Activated T-helper 2 cell treated with anti-CD3 and anti-CD28 coated beads, Interferon-gamma antibody, Interleukin-2, Interleukin-4, amounts not matched to agents 10 μg/mL and 5 μg/mL and 100 μg/mL, durations not matched to agents 14 hours and 24 hours and 36 hours (primary cell): ENCODE measurements around the gene RILPL2. TPM values are rescaled to one million over a fixed set of nuclear protein-coding genes. Genes with fewer than 3 reads are reported as not detected.
"Not testable (repeated sequence)": the region's sequence is repeated elsewhere in the genome, so short reads cannot be mapped to it uniquely, and the experiment has no call there.

ENCODE experiments used
- DNase-seq: peaks from one replicate; pipeline ENCODE4 v3.0.0; 2021; ENCODE audit warnings: low spot score
- H3K27ac Mint-ChIP-seq: one replicate; pipeline ENCODE4 v1.8.0; 2021; ENCODE audit warnings: mixed read lengths
- H3K27me3 Mint-ChIP-seq: one replicate; pipeline ENCODE4 v1.8.0; 2021; ENCODE audit warnings: low read depth, mixed read lengths
- H3K36me3 Mint-ChIP-seq: one replicate; pipeline ENCODE4 v1.8.0; 2021; ENCODE audit warnings: low read depth, mixed read lengths
- H3K4me1 Mint-ChIP-seq: one replicate; pipeline ENCODE4 v1.8.0; 2021; ENCODE audit warnings: low read depth, mixed read lengths
- H3K4me3 Mint-ChIP-seq: one replicate; pipeline ENCODE4 v1.8.0; 2021; ENCODE audit warnings: low read depth, mild to moderate bottlenecking, moderate library complexity, mixed read lengths
- H3K9me3 Mint-ChIP-seq: one replicate; pipeline ENCODE4 v1.8.0; 2021; ENCODE audit warnings: mixed read lengths
- intact Hi-C: fragments of 100-400 bp; cut with micrococcal nuclease; formaldehyde crosslinking; loops from one replicate; pipeline ENCODE4 v1.15.1; 2023
- total RNA-seq: library from RNA; stranded (reverse); gene quantifications from 2 replicates; pipeline ENCODE4 v1.2.3, GENCODE V29; 2022

Gene RILPL2
- total RNA-seq, 1 donor from 2014 or later, result 15.7 TPM

DNA sequence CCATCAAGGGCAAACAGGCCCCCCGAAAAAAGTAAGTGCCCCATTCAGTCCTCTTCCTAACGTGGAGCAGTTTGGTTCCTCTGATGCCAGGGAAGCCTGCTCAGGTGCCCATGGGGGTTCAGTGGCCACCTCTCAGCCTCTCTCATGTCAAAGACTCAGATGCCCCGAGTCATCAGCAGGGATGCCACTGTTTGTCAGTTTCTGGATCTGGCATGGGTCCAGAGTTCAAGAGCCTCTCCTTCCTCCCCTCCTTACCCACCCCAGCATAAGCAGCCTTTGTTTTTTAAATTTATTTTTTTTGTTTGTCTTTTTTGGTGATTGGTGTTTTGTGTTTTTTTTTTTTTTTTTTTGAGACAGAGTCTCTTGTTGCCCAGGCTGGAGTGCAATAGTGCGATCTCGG is 41.2 kb downstream of the RILPL2 start:
- Mint-ChIP-seq H3K9me3 (no peaks in the 10 kb centered on the region), H3K27ac (no peak overlapping the region), H3K36me3 (peaks cover 76% of the 10 kb centered on the region), H3K4me3 (no peak overlapping the region), H3K27me3 (no peaks in the 10 kb centered on the region), H3K4me1 (peaks cover 8% of the 10 kb centered on the region)
- no peak for DNase-seq
- intact Hi-C loops, result no loop called here

DNA sequence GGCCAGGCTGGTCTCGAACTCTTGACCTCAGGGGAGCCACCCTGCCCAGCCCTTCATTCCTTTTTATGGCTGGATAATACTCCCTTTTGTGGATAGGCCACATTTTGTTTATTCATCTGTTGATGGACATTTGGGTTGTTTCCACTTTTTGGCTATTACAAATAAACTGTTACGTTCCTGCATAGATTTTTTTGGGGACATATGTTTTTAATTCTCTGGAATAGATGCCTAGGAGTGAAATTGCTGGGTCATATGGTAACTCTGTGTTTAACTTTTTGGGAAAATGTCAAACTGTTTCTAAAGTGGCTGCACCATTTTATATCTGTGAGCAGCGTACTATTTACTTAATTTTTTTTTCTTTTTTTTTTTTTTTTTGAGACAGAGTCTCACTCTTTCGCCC is 42.7 kb downstream of the RILPL2 start:
- DNase-seq, result no peak
- no peak overlapping the region for H3K27ac Mint-ChIP-seq
- H3K9me3 Mint-ChIP-seq, result no peaks in the 10 kb centered on the region
- H3K4me1 Mint-ChIP-seq, result peaks cover 13% of the 10 kb centered on the region
- no peak overlapping the region for H3K4me3 Mint-ChIP-seq
- H3K36me3 Mint-ChIP-seq, result peaks cover 76% of the 10 kb centered on the region
- intact Hi-C loops, result no loop called here
- H3K27me3 Mint-ChIP-seq, result no peaks in the 10 kb centered on the region

DNA sequence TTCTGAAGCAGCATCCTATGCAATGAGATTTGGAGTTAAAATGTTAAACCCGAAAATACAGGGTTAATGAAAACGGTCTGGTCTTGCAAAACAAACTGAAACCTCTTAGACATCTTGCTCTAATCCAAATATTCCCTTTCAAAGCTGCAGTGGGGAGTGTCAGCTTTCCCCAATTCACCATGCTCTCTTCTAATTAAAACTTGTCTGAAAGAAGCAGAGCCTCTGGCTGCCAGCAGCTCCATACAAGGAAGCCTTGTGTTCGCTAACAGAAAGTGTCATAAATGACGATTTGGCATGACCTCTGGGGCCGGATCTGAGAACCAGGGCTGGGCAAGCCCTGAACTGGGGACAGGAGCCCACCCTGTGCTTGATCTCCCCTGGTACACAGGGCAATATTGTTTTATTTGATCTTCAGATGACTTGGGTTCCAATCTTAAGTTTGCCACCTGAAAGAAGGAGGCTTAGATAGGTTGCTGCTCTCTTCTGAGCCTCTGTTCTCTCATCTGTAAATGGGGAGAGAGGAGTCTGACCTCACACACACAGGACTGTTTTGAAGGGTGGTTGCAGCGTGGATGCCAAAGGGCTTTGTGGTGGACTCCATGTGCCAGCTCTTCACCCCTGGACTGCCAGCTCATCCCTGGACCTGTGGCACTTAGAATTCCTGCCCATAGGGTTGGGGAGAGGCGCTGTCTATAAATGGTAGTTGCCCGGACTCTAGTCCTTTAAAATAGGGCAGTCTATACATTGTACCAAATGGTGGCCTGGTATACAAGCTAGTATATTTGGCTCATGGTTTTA is 44.7 kb downstream of the RILPL2 start:
- H3K27me3 Mint-ChIP-seq, result no peaks in the 10 kb centered on the region
- DNase-seq, result no peak
- H3K4me1 Mint-ChIP-seq, result peaks cover 28% of the 10 kb centered on the region
- intact Hi-C loops, result no loop called here
- H3K27ac Mint-ChIP-seq, result no peak overlapping the region
- peaks cover 62% of the 10 kb centered on the region for H3K36me3 Mint-ChIP-seq
- H3K4me3 Mint-ChIP-seq, result peak overlapping the region; percentile 26
- no peaks in the 10 kb centered on the region for H3K9me3 Mint-ChIP-seq

DNA sequence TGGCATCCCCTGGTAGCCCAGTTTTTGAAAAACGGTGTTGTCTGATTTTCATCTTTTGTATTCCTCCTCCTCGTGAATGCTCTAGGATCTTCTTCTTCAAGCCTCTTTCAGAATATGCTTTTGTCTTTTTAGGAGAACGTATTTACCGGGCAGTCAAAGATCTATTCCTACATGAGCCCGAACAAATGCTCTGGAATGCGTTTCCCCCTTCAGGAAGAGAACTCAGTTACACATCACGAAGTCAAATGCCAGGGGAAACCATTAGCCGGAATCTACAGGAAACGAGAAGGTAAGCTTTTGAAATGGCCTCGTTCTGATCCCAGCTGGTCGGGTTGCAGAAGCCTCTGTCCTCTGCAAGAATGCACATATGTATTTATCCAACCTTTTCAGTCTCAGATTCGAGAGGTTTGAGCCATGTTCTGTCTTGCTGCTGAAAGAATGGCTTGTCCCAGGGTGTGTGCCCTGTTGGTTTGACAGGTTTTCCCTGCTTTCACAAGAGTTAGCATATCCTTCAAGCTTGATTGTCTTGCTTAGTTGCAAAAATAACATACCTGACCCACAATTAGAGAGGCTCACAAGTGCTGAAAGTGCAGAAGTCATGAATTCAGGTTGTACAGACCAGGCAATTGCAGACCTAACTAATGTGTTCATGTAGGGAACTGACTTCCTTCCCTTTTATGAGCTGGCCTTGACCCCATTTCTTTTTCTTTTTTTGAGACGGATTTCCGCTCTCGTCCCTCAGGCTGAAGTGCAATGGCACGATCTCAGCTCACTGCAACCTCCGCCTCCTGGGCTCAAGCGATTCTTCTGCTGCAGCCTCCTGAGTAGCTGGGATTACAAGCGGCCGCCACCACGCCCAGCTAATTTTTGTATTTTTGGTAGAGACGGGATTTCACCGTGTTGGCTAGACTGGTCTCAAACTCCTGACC is 45.7 kb downstream of the RILPL2 start:
- peak overlapping the region; percentile 86 for H3K4me3 Mint-ChIP-seq
- H3K27ac Mint-ChIP-seq, result peak overlapping the region; percentile 81
- H3K36me3 Mint-ChIP-seq, result peaks cover 52% of the 10 kb centered on the region
- intact Hi-C loops, result no loop called here
- H3K9me3 Mint-ChIP-seq, result no peaks in the 10 kb centered on the region
- no peaks in the 10 kb centered on the region for H3K27me3 Mint-ChIP-seq
- DNase-seq, result no peak
- H3K4me1 Mint-ChIP-seq, result peaks cover 31% of the 10 kb centered on the region

DNA sequence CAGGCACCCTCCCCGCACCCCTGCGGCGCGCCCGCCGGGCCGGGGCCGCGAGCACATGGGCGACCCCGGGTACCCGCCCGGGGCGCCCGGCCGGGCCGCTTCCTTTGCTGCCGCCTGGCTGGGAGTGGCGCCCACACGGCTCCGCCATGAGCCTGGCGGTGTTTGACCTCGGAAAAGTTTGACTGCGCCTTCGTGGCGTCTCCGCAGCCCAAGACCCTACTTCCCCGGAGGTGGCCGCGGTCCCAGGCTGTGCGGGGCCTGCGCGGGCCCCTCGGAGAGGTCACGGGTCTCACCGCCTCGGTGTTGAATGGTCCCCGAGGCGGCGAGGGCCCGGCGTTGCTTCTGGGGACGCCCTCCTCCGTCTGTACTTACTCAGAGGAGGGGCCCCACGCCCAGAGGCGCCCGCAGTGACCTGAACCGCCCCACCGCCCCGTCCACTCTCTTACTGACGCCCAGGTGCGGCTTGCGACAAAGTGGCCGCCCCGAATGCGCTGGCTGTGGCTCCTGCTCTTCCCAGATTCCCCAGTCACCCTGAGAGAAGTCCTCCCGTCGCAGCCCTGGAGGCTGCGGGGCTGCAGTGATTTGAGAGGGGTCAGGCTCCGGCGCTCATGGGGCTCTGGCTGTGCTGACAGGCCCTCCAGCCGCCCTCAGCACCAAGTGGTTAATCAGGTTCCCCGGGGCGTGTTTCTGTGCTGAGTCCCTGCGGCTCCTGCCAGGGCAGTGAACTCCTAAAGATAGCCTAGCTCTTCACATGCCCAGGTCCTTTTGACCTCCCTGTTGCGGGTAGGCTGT is 46.7 kb downstream of the RILPL2 start:
- intact Hi-C loops, result loop anchor here (5.0 kb wide), 2 partner anchors 48 to 193 kb away; partner anchors contain the start of genes RILPL2 and TMED2
- H3K9me3 Mint-ChIP-seq, result no peaks in the 10 kb centered on the region
- no peak for DNase-seq
- peaks cover 42% of the 10 kb centered on the region for H3K36me3 Mint-ChIP-seq
- H3K27ac Mint-ChIP-seq, result peak overlapping the region; percentile 81
- H3K4me3 Mint-ChIP-seq, result peak overlapping the region; percentile 86
- no peaks in the 10 kb centered on the region for H3K27me3 Mint-ChIP-seq
- H3K4me1 Mint-ChIP-seq, result peaks cover 33% of the 10 kb centered on the region

DNA sequence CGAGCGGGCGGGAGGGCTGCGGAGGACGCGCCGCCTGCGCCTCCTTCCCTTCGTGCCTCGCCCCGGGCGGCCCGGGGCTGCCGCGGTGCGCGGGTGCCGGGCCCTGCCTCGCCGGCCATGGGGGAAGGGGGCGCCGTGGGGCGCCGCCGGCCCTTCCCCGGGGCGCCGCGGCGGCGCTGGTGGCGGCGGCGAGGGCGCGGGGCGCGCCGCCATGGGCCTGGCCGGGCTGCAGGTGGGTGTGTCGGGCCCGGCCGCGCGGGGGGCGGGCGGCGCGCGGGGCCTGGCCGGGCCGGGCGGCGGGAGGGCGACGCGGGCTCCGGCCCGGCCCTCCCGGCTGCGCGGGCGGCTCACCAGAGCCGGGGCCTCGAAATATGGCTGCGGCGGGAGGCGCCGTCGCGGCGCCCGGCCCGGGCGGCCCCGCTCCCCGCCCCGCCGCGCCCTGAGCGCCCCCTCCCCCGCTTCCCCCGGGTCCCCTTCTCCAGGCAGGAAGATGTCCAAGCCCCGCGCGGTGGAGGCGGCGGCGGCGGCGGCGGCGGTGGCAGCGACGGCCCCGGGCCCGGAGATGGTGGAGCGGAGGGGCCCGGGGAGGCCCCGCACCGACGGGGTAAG is 47.4 kb downstream of the RILPL2 start:
- Mint-ChIP-seq H3K36me3 (peaks cover 38% of the 10 kb centered on the region), H3K4me3 (no peak overlapping the region), H3K9me3 (no peaks in the 10 kb centered on the region), H3K27me3 (no peaks in the 10 kb centered on the region), H3K4me1 (peaks cover 33% of the 10 kb centered on the region), H3K27ac (no peak overlapping the region)
- intact Hi-C loops, result loop anchor here (1.0 to 5.0 kb wide), 3 partner anchors 24 to 193 kb away; partner anchors contain the start of genes RILPL2 and TMED2
- no peak for DNase-seq

DNA sequence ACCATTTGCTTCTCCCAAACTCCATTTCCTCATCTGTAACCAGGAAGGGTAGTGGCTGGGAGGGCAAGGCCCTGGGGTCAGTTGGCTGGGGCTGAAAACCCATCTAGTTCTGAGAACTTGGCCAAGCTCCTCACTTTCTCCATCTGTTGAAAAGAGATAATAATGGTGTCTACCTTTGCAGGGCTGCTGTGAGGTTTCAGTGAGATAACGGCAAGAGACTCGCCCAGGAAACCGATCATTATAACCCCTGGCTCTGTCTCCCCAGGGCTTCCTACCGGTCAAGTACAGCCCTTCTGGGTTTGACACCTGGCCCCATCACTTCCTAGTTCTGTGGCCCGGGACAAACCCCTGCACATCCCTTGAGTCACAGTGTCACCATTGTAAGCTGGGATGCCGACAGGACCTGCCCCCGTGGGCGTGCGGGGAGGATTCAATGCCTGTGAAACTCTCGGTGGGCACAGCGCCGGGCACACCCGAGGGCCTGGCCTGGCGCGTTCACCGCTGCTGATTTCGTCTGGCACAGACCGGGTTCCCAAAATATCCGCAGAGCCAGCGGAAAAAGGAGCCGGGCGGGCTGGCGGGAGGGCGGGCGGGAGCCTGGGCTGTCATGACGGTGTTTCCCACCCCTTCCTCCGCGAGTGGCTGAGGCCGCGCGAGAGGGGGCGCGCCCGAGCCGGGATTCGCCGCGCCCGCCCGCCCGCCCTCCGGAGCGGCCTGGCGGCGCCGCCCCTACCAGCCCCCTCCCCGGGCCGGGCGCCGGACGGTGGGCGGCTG is 48.1 kb downstream of the RILPL2 start:
- Mint-ChIP-seq H3K4me1 (peaks cover 36% of the 10 kb centered on the region), H3K4me3 (peak overlapping the region; percentile 81), H3K9me3 (no peaks in the 10 kb centered on the region), H3K27me3 (no peaks in the 10 kb centered on the region), H3K27ac (peak overlapping the region; percentile 90), H3K36me3 (peaks cover 36% of the 10 kb centered on the region)
- peak; percentile 75 for DNase-seq
- intact Hi-C loops, result loop anchor here (1.0 to 5.0 kb wide), 3 partner anchors 23 to 194 kb away; partner anchors contain the start of genes RILPL2 and TMED2

DNA sequence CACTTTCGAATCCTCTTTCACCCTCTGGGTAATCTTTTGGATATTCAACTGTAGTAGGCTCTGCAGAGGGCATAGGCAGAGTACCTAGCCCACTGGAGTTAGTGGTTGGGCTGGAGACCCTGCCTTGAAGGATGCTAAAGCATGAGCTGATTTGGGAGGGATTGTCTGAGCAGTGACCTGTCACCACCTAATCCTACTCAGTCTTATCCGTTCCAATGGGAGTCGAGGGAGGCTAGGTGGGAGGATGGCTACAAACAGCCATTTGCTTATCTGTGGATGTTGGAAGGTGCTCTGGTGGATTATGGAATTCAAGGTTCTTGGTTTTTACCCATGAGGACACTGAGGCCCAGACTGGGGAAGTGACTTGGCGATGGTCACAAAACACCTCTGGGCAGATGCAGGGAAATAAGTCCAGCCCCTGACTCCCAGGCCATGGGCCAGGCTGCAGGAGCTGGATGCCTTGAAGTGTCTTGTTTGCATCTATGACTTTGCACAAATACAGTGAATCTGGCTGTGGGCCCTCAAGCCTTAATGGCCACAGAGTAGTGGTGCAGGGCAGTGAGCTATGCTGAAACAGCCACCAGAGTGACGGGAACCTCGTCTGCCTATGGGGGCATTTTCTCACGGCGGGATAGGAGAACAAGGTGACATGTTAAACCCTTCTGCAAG is 48.8 kb downstream of the RILPL2 start:
- intact Hi-C loops, result loop anchor here (1.0 to 5.0 kb wide), 3 partner anchors 22 to 195 kb away; partner anchors contain the start of genes RILPL2 and TMED2
- peak overlapping the region; percentile 81 for H3K4me3 Mint-ChIP-seq
- DNase-seq, result no peak

DNA sequence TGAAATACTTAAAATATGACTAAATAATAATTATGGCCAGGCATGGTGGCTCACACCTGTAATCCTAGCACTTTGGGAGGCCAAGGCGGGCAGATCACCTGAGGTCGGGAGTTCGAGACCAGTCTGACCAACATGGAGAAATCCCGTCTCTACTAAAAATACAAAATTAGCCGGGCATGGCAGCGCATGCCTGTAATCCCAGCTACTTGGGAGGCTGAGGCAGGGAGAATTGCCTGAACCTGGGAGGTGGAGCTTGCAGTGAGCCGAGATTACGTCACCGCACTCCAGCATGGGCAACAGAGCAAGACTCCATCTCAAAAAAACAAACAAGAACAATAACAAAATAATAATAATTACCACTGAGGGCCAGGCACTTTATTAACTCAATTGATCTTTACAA is 50.9 kb downstream of the RILPL2 start:
- H3K36me3 Mint-ChIP-seq, H3K27ac Mint-ChIP-seq, DNase-seq, H3K27me3 Mint-ChIP-seq, H3K4me3 Mint-ChIP-seq, H3K9me3 Mint-ChIP-seq: not testable (repeated sequence)
- H3K4me1 Mint-ChIP-seq, result peaks cover 32% of the 10 kb centered on the region
- intact Hi-C loops, result loop anchor here (5.0 kb wide), 2 partner anchors 52 to 197 kb away; partner anchors contain the start of genes RILPL2 and TMED2

More for the DNA sequence above, 48.8 kb downstream of the RILPL2 start:
- Mint-ChIP-seq H3K36me3 (peaks cover 29% of the 10 kb centered on the region), H3K9me3 (no peaks in the 10 kb centered on the region), H3K4me1 (peaks cover 37% of the 10 kb centered on the region), H3K27ac (peak overlapping the region; percentile 90), H3K27me3 (no peaks in the 10 kb centered on the region)

DNA sequence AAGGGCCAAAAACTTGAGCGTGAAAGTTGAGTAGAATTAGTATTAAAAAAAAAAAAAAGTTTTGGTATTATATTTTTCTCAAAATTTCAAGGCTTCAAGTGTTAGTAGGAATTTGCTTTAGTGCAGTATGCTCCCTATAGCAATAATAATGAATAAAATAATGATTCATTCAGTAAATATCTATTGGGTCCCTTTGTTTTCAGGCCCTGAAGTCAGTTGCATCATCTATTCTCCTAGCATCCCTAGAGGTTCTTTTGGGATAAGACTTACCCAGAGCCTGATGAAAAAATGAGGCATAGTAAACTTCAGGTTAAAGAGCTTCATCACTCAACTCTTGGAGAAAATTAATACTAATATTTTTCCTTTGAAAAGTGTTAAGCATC is 51.5 kb downstream of the RILPL2 start:
- H3K4me1 Mint-ChIP-seq, result peaks cover 27% of the 10 kb centered on the region
- peak overlapping the region; percentile 79 for H3K4me3 Mint-ChIP-seq
- no peaks in the 10 kb centered on the region for H3K27me3 Mint-ChIP-seq
- DNase-seq, result no peak
- peaks cover 3% of the 10 kb centered on the region for H3K36me3 Mint-ChIP-seq
- no peaks in the 10 kb centered on the region for H3K9me3 Mint-ChIP-seq
- H3K27ac Mint-ChIP-seq, result peak overlapping the region; percentile 17
- intact Hi-C loops, result loop anchor here (5.0 kb wide), 3 partner anchors 52 to 197 kb away; partner anchors contain the start of genes RILPL2, SNRNP35 and TMED2
